Lower lobe of right lung (tissue), 2 donors: ENCODE measurements around the gene OR10A5. TPM values are rescaled to one million over a fixed set of nuclear protein-coding genes. Genes with fewer than 3 reads are reported as not detected.
"Not testable (repeated sequence)": the region's sequence is repeated elsewhere in the genome, so short reads cannot be mapped to it uniquely, and the experiment has no call there.

ENCODE experiments used
- ATAC-seq, 2 donors: fragments of 200-7000 bp; cut with Tn5 transposase; one replicate each; pipeline ENCODE4 v1.9.1; 2020 to 2022; ENCODE audit warnings: mild to moderate bottlenecking in 2 of 2, moderate library complexity in 2 of 2
- DNase-seq: peaks from one replicate; pipeline ENCODE4 v3.0.0-alpha.2; 2020
- H3K27ac ChIP-seq: fragments of 200-600 bp; one replicate; pipeline ENCODE4 v1.8.0; 2022
- H3K27me3 ChIP-seq: fragments of 200-600 bp; one replicate; pipeline ENCODE4 v1.8.0; 2022; ENCODE audit warnings: low read depth
- H3K36me3 ChIP-seq: fragments of 200-600 bp; one replicate; pipeline ENCODE4 v1.8.0; 2022; ENCODE audit warnings: mild to moderate bottlenecking
- H3K4me1 ChIP-seq: fragments of 200-600 bp; one replicate; pipeline ENCODE4 v1.8.0; 2022
- H3K4me3 ChIP-seq: fragments of 200-600 bp; one replicate; pipeline ENCODE4 v1.8.0; 2022; ENCODE audit warnings: mild to moderate bottlenecking
- H3K9me3 ChIP-seq: fragments of 200-600 bp; one replicate; pipeline ENCODE4 v1.8.0; 2022
- intact Hi-C: fragments of 100-400 bp; cut with DNase I; formaldehyde crosslinking; loops from one replicate; pipeline ENCODE4 v1.11.0; 2022
- total RNA-seq: library from RNA; stranded (reverse); fragmentation: NEBNext Ultra II Directional; extraction: Animal tissue kit (Norgen Biotek cat#: 25700); gene quantifications from one replicate; pipeline ENCODE4 v1.2.1, GENCODE V29; 2021
- TF ChIP-seq, protein P1 (sequence below): fragments of 200-600 bp; IDR thresholded peaks from one replicate; pipeline ENCODE4 v1.8.0; 2022; ENCODE audit warnings: antibody characterized with exemption, mild to moderate bottlenecking
- donor health status: DM: no; HTN: yes; CAD: no; lungs with severe emphysema.

Gene OR10A5
- total RNA-seq, 1 donor from 2014 or later, result not detected

DNA sequence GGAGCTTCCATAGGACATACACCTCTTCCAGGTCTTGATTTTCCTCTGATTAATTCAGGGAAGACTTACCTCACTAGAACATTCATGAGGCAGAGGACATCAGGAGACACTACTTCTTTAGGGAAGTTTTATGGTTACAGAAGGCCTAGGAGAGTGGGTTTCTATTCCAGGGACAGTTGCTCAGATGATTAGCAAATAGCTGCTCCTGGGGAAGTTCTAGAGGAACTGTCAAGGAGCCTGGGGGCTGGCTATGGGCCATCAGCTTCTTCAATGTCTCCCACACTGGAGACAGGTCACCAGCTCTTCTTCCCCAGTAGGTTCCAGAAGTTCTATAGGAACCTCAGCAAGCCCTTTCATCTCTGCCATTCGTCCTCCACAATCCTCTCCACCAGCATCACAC is 11.5 kb upstream of the OR10A5 start:
- Histone ChIP-seq H3K9me3 (no peaks in the 10 kb centered on the region), H3K4me1 (no peaks in the 10 kb centered on the region), H3K27ac (no peak overlapping the region), H3K27me3 (no peaks in the 10 kb centered on the region), H3K4me3 (no peak overlapping the region), H3K36me3 (no peaks in the 10 kb centered on the region)
- TF ChIP-seq, protein P1, sequence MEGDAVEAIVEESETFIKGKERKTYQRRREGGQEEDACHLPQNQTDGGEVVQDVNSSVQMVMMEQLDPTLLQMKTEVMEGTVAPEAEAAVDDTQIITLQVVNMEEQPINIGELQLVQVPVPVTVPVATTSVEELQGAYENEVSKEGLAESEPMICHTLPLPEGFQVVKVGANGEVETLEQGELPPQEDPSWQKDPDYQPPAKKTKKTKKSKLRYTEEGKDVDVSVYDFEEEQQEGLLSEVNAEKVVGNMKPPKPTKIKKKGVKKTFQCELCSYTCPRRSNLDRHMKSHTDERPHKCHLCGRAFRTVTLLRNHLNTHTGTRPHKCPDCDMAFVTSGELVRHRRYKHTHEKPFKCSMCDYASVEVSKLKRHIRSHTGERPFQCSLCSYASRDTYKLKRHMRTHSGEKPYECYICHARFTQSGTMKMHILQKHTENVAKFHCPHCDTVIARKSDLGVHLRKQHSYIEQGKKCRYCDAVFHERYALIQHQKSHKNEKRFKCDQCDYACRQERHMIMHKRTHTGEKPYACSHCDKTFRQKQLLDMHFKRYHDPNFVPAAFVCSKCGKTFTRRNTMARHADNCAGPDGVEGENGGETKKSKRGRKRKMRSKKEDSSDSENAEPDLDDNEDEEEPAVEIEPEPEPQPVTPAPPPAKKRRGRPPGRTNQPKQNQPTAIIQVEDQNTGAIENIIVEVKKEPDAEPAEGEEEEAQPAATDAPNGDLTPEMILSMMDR, result no peak
- DNase-seq (no peak), ATAC-seq (no peak)
- intact Hi-C loops, result no loop called here

GRCh38 chr11:6841694-6842093 is 3.8 kb upstream of the OR10A5 start:
- Histone ChIP-seq H3K4me3 (no peak overlapping the region), H3K4me1 (no peaks in the 10 kb centered on the region), H3K9me3 (no peaks in the 10 kb centered on the region), H3K27ac (no peak overlapping the region), H3K36me3 (no peaks in the 10 kb centered on the region), H3K27me3 (no peaks in the 10 kb centered on the region)
- intact Hi-C loops, result no loop called here
- TF ChIP-seq, protein P1, result no peak
- ATAC-seq, result no peak
- DNase-seq, result no peak

DNA sequence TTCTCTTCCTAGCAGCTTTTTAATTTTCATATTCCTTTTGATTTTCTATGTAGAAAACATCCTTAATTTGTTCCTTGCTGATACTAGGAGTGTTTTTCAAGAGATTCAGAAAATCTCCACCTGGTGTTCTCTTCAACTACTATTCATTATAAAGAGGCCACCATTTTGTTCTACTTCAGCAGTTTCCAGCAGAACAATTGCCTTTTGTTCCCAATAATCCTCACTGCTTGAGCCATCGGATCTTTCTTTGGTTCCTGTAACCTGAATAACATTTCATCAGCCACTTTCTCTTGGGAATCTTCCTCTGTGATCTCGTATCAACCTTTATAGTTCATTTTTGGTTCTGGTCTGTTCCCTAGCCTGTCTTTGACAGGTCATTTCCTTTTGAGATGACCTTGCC is 1.8 kb upstream of the OR10A5 start:
- H3K9me3 ChIP-seq, result no peaks in the 10 kb centered on the region
- H3K27me3 ChIP-seq, result no peaks in the 10 kb centered on the region
- no peaks in the 10 kb centered on the region for H3K36me3 ChIP-seq
- H3K27ac ChIP-seq, result no peak overlapping the region
- TF ChIP-seq, protein P1, result no peak
- intact Hi-C loops, result no loop called here
- ATAC-seq, result no peak
- no peaks in the 10 kb centered on the region for H3K4me1 ChIP-seq
- no peak for DNase-seq
- no peak overlapping the region for H3K4me3 ChIP-seq

GRCh38 chr11:6844356-6844755 is 1.1 kb upstream of the OR10A5 start:
- no peaks in the 10 kb centered on the region for H3K4me1 ChIP-seq
- no peaks in the 10 kb centered on the region for H3K27me3 ChIP-seq
- H3K9me3 ChIP-seq, result no peaks in the 10 kb centered on the region
- intact Hi-C loops, result no loop called here
- no peak overlapping the region for H3K4me3 ChIP-seq
- DNase-seq, result no peak
- H3K27ac ChIP-seq, result no peak overlapping the region
- no peaks in the 10 kb centered on the region for H3K36me3 ChIP-seq
- TF ChIP-seq, protein P1, result no peak
- ATAC-seq, result no peak

GRCh38 chr11:6850526-6850925 is 5.0 kb downstream of the OR10A5 start:
- intact Hi-C loops, result no loop called here
- ATAC-seq (no peak), DNase-seq (no peak)
- Histone ChIP-seq H3K27me3 (no peaks in the 10 kb centered on the region), H3K4me1 (no peaks in the 10 kb centered on the region), H3K4me3 (no peak overlapping the region), H3K27ac (no peak overlapping the region), H3K9me3 (no peaks in the 10 kb centered on the region), H3K36me3 (no peaks in the 10 kb centered on the region)
- TF ChIP-seq, protein P1, result no peak

DNA sequence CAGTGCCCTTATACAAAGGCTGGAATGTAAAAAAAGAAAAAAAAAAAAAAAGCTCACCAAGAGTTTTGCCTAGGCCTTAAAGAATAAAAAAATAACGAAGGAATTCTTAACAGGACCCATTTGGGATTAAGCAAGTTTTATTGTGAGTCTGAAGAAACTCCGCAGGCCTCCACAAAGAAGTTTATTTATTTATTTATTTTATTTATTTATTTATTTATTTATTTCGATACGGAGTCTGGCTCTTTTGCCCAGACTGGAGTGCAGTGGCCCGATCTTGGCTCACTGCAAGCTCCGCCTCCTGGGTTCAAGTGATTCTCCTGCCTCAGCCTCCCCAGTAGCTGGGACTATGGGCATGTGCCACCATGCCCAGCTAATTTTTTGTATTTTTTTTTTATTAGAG is 9.3 kb downstream of the OR10A5 start:
- H3K4me3 ChIP-seq, ATAC-seq, intact Hi-C loops, H3K27me3 ChIP-seq, H3K36me3 ChIP-seq, H3K27ac ChIP-seq, H3K9me3 ChIP-seq, H3K4me1 ChIP-seq, DNase-seq: not testable (repeated sequence)
